Measurements from ENCODE around the gene IFRD2.
A peak's percentile ranks its signal among the peaks of the same experiment; 100 is the strongest.

IFRD2 gene, protein sequence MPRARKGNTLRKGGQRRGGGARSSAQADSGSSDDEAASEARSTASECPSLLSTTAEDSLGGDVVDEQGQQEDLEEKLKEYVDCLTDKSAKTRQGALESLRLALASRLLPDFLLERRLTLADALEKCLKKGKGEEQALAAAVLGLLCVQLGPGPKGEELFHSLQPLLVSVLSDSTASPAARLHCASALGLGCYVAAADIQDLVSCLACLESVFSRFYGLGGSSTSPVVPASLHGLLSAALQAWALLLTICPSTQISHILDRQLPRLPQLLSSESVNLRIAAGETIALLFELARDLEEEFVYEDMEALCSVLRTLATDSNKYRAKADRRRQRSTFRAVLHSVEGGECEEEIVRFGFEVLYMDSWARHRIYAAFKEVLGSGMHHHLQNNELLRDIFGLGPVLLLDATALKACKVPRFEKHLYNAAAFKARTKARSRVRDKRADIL

DNA sequence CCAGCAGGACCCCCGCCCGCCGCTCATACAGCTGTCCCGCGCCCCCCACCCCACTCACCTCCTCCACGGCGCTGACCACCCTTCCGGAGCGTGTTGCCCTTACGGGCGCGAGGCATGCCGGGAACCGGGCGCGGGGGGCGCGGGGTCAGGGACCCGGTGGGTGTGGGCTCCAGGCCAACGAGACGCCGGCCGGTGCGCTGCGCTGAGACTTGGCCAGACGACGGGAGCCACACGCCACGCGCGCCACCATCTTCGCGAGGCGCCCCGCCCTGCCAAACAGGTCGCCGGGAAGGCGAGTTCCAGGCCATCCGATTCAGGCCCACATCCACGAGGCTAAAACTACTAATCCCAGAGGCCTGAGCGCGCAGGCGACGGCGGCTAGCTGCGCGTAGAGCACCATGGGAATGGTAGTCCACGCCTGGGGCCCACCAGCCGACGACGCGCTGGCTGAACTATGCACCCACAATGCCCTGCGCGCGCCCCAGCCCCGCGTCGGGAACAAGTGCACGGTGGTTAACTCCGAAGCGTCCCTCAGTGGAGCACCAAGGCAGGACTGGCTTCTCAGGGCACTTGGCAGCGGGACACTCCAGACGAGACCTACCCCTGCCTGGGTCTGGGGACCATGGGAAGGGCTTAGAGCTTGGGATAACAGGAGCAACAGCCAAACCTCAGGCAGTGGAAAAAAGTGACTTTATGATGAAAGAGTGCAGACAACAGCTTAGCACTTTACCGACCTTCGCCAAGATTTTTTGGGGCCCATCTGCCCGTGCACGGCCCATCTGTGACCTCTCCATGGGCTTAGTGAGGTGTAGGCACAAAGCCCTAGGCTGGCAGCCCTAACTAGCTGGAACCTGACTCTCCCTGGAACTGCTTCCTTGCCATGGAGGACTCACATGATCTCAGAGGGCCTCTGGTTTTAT is at the start of gene IFRD2:
TSS of gene IFRD2 (minus strand) at position 271 of the 920 bp plus-strand sequence. CDS start at position 116, 155 bp downstream.
- H3K27ac ChIP-seq = peak within 1 kb of the TSS; percentile 99
- TF ChIP-seq, protein P1, sequence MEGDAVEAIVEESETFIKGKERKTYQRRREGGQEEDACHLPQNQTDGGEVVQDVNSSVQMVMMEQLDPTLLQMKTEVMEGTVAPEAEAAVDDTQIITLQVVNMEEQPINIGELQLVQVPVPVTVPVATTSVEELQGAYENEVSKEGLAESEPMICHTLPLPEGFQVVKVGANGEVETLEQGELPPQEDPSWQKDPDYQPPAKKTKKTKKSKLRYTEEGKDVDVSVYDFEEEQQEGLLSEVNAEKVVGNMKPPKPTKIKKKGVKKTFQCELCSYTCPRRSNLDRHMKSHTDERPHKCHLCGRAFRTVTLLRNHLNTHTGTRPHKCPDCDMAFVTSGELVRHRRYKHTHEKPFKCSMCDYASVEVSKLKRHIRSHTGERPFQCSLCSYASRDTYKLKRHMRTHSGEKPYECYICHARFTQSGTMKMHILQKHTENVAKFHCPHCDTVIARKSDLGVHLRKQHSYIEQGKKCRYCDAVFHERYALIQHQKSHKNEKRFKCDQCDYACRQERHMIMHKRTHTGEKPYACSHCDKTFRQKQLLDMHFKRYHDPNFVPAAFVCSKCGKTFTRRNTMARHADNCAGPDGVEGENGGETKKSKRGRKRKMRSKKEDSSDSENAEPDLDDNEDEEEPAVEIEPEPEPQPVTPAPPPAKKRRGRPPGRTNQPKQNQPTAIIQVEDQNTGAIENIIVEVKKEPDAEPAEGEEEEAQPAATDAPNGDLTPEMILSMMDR (conservative IDR thresholded peaks at IDR 0.05) = no peak

DNA sequence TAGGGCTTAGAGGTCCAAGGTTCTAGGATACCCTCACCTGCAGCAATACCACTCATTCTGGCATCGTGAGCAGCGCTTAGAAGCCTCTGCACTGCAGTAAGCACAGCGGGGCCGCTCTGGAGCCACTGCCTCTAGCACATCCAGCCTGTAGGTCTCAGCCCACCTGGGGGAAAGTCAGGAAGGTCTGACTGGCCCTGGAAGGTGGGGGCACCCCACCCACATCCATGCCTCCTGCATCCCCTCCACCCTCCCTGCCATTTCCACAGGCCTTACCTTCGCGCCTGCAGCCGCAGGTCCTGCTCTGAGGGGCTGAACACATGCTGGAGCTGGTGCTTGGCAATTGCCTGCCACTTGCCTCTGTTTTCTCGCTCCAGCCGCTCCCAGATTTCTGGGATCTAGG is 49.3 kb upstream of the IFRD2 start:
- TF ChIP-seq, protein P1 (conservative IDR thresholded peaks at IDR 0.05) = no peak
- H3K27ac ChIP-seq = no peak overlapping the region

DNA sequence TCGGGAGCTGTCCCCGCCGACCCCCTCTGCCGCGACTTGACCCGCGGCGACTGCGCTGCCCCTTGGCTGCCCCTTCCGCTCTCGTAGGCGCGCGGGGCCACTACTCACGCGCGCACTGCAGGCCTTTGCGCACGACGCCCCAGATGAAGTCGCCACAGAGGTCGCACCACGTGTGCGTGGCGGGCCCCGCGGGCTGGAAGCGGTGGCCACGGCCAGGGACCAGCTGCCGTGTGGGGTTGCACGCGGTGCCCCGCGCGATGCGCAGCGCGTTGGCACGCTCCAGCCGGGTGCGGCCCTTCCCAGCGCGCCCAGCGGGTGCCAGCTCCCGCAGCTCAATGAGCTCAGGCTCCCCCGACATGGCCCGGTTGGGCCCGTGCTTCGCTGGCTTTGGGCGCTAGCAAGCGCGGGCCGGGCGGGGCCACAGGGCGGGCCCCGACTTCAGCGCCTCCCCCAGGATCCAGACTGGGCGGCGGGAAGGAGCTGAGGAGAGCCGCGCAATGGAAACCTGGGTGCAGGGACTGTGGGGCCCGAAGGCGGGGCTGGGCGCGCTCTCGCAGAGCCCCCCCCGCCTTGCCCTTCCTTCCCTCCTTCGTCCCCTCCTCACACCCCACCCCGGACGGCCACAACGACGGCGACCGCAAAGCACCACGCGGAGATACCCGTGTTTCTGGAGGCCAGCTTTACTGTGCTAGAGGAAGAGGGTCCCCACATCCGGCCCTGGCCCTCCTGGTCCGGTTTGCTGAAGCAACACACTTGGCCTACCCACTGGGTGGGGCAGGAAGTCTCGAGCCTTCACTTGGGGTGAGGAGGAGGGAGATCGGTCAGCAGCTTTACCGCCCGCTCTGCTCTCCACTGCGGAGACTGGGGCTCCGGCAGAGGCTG is 48.5 kb upstream of the IFRD2 start, which contains the start of gene RASSF1:
TSS of gene RASSF1 (minus strand) at position 389 of the 882 bp plus-strand sequence. CDS start at position 358, 31 bp downstream.
- no peak within 1 kb of the TSS for H3K27ac ChIP-seq

DNA sequence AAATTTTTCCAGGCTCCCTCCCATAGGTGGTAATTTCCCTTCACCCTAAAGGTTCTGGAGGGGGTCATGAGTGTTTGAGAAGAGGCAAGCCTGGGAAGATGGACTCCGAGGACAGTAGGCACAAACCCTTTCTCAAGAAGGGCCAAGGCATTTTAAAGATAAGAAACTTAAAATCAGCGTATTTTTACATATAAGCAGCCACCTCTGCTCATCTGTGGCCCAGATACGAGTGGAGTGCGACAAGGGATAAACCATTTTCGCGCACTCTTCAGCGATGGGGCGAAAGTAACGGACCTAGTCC is 47.9 kb upstream of the IFRD2 start:
- TF ChIP-seq, protein P1 (conservative IDR thresholded peaks at IDR 0.05) = no peak
- no peak overlapping the region for H3K27ac ChIP-seq

More for the DNA sequence above, 48.5 kb upstream of the IFRD2 start, which contains the start of gene RASSF1:
- TF ChIP-seq, protein P1 (conservative IDR thresholded peaks at IDR 0.05) = no peak

DNA sequence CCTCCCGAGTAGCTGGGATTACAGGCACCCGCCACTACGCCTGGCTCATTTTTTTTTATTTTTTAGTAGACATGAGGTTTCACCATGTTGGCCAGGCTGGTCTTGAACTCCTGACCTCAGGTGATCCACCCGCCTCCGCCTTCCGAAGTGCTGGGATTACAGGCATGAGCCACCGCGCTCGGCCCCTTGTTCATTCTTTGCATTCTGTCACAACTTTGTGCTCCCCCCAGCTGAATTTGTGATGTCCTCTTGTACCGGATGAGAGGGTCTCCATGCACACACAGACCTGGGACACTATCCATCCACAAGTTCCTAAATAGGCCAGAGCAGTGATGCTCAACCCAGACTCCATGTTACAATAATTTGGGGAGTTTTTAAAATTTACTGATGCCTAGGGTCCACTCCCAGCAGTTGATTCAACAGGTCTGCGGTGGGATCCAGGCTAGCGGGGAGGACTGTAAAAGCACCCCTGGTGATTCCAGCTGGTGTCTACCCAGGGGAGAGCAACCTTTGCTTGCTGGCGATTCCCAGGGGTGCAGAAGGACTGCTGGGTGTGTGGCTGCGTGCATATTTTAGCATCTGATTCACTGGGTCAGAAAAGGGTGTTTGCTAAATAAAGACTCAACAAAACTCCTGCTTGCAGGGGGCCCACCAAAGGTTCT is 47.4 kb upstream of the IFRD2 start:
- TF ChIP-seq, protein P1 (conservative IDR thresholded peaks at IDR 0.05) = no peak
- H3K27ac ChIP-seq = no peak overlapping the region

DNA sequence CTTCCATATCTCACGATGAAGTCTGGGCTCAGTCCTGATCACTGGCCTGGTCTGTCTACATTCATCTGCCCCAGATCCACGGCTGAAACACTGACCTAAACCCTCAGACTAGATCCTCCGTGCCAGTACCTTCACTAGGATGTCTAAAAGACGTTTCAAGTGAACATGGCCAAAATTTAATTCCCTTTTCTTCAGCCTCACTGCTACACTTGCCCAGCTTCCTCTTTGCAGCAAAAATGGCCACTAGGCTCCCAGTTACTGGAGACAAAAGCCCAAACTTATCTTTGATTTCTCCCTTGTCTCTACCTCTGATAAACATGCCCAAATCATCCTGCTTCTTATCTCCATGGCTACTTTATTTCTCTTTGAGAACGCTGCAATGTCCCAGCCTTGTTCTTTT is 46.7 kb upstream of the IFRD2 start:
- peak overlapping the region; percentile 97 for H3K27ac ChIP-seq
- TF ChIP-seq, protein P1 (conservative IDR thresholded peaks at IDR 0.05) = no peak
